ENCODE results near the gene C10orf143.

DNA sequence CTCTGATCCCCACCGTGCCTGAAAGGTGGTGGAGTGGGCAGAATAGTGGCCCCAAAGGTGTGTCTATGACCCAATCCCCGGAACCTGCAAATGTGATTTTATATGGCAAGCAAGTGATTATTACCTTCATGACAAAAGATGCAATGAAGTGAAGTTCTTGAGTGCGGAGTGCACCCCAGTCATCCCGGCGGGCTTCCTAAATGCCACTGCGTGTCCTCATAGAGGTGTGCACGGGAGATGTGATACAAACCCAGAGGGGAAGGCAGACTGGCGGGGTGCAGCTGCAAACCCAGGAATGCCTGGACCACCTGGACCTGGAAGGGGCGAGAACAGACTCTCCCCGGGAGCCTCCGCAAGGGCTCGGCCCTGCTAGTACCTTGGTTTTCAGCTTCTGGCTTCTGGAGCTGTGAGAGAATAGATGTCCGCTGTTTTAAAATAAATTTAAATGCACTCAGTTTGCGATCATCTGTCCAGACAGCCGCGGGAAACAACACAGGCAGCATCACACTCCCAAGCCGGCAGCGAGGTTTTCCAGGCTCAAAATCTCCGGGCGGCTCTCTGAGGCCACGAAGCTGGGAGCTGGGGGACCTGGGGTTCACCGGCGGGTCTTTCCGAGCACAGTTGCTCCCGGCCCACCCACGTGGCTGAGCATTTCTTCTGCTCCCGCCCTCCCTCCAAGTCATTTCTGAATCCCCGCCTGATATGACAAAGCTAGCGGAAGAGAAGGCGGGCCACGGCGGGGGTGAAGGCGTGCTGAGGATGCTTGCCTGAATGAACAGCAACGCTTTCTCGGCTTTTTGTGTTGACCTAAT, 96.2 kb downstream of the C10orf143 start:
- TF ChIP-seq CTCF (IDR thresholded peaks at IDR 0.05; ENCODE audit: low read length): no peak
- TF ChIP-seq EZH2 (IDR thresholded peaks at IDR 0.05; ENCODE audit: borderline replicate concordance, low read length): no peak
